A172 (cell line): ENCODE data around the gene FARS2. TPM values are rescaled to one million over a fixed set of nuclear protein-coding genes. Genes with fewer than 3 reads are reported as not detected.
"Not testable (repeated sequence)": the region's sequence is repeated elsewhere in the genome, so short reads cannot be mapped to it uniquely, and the experiment has no call there.

ENCODE experiments used
- DNase-seq: peaks from one replicate; pipeline ENCODE4 v3.0.0-alpha.2; 2015; ENCODE audit warnings: low spot score
- total RNA-seq: library from RNA; depleted of rRNA; stranded (reverse); fragments of >200 nt; shearing (Covaris generic); gene quantifications from 2 replicates; pipeline ENCODE4 v1.2.3, GENCODE V29; 2014

Gene FARS2
- total RNA-seq, 1 experiment from 2014 or later = 12.5 TPM

DNA sequence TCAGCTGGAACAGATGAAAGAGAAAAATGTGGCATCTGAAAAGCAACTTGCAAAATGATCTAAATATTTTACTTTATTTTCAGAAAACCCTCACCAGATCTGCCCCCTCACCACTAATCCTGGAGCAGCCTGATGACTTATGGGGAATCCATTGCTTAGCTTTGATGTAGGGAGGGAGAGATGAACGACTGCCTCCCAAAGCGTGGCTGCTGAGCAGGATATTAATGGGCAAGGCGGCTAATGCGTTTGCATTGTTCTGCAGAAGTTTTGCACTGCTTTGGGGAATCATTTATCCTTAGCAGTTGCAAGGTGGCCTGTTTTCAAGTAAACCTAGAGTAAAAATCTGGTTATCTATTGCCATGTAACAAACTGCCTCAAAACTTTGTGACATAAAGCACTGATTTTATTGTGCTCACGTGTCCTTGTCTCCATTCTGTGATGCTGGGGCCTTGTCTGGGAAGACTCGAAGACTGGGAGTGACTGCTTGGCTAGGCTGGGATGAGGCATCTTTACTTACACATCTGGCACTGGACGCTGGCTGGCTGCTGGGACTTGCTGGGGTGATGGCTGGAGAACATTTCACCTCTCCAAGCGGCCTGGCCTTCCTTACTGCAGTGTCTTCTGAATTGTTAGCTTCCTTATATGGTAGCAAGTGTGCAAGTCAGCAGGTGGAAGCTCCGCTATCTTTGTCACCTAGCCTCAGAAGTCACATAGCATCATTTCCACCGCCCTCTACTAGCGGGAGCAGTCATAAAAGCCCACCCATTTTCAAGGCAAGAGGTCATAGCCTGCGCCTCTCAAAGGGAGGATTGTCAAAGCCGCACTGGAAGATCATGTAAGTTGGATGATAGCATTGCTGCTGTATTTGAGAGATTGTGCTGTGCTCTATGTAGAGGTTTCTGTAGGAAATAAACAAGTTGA lies 432.2 kb downstream of the FARS2 start:
- no peak for DNase-seq

DNA sequence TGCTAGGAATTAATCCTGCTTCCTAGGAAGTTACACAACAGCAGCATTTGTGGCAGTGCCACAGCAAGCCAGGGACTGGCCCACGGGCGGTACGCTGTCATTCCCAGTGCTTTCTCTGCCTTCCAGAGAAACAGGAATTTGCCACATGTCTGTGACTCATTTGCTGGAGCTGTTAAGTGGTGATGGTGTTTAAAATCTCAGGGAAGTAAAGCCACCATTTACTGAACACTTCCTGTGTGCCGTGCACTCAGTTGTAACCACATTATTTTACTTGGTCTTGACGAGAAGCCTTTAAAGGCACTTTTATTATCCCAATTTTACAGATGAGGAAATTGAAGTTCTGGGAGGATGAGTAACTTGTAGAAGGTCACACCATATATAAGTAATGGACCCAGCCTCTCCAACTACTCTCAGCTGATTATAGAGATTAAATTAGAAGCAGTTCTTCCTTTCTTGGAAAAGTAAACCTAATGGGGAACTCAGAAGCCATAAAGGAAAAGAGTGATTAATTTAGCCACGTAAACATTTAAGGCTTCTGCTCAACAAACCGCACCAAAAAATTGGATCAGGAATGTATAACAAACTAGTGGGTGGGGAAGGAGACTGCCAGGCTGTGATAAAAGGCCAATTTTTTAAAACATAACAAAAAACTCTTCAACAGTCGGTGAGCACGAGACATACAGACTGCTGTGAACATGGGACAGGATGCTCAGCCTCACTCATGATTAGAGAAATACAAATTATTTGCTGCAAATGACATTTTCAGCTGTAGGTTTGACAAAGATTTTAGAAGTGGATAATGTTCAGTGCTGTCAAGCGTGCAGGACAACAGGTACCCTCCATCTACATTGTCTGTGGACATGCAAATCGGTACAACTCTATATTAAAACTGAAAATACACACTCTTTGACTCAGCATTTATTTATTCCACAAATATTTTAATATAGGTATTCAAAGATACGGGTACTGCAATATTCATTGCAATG lies 434.2 kb downstream of the FARS2 start:
- DNase-seq = peak; percentile 86

DNA sequence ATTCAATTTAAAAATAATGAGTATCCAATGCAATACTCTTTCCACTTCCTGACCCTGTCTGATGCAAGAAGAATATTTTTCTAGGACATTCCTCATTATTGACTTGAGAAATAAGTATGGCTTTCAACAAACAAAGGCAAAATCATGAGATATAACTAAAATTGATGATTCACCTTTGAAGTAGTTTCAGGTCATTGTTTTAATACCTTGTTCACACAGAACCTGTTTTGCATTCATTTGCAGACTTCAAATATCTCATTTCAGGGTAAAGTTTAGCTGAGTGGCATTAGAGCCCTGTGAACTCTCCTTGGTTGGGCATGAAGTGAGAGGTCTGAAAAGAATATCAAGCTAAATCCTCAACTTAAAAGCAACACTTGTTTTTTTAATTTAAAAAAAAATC lies 436.2 kb downstream of the FARS2 start:
- DNase-seq = no peak

DNA sequence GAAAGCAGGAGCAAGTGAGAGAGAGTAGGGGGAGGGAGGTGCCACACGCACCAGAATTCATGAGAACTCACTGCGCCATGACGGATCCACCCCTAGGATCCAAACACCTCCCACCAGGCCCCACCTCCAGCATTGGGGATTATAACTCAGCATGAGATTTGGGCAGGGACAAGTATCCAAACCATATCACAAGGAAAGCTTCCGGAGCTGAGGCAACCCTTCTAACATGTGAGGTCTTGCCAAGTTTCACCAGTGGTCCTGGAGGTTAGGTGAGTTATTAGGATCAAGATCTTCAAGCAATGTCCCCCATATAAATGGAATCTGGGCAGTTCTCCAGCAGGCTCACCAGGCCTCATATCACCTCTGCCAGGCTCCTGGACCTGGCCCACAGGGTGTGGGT lies 437.0 kb downstream of the FARS2 start:
- DNase-seq = no peak

DNA sequence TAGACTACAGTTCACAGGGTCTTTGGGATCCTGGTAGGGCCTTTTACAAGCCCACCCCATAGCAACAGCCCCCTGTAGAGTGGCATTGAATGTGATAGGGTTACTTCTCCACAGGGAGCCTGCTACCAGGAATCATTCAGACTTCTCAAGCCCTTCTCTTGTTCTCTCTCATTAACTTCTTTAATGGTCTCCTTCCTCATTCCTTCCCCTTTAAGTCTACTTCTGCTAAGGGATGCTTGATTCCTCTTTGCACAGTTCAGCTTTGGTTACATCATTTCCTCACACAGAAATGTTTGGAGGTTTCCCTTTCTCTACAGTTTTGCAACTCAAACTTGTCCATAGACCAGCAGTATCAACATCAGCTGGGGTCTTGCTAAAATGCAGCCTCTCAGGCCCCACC lies 437.8 kb downstream of the FARS2 start:
- DNase-seq = not testable (repeated sequence)

DNA sequence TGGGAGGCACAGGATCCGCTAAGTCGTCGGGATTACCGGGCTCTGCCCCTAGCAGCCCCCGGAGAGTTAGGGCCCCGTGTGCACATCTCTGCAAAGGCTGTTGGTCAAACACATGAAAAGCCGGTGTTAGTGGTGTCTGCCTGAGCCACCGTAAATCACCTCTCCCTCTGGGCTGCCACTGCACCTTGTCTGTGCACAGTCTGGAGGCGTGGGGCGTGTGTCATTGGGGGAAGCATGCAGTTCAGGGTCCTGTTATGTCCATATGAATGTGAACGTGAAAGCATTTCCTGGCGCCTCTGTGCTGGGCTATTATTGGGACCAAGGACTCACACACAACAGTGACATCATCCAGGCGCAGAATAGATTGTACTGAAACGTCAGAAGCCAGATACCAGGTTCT lies 439.9 kb downstream of the FARS2 start:
- DNase-seq = no peak

DNA sequence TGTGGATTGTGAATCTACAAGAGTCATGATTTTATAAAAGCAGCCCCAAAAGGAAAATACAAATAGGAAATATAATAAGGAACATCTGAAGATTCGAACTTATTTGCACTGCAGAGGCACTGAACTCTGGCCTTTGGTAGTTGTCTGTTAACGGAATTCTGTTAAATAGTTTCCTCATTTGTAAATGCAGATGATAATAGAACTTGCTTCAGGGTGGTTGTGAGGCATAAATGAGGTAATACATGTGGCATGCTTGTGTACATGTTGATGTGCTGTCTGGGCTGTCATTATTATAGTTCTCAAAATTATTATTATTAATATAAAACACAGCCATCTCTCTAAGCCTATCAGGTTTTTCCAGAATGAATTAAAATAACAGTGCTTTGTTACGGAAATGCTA lies 443.4 kb downstream of the FARS2 start:
- DNase-seq = no peak

DNA sequence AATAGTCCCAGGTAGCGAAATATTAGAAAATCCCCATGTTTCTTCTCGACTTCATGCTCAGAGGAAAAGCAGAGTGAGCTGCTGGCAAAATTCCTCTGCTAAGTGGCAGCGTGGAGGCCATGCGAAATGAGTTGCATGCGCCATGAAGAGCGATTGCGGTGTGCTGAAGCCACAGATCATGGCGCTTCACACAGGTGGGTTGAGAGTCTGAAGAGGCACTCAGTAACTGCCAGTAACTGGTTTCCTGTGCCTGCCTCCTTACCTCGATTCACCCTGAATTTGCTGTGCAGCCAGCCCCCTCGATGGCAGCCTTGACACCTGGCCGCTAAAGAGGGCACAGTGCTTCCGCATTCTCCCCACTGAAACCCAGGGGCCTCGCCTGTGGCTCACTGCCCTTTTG lies 443.9 kb downstream of the FARS2 start:
- no peak for DNase-seq

DNA sequence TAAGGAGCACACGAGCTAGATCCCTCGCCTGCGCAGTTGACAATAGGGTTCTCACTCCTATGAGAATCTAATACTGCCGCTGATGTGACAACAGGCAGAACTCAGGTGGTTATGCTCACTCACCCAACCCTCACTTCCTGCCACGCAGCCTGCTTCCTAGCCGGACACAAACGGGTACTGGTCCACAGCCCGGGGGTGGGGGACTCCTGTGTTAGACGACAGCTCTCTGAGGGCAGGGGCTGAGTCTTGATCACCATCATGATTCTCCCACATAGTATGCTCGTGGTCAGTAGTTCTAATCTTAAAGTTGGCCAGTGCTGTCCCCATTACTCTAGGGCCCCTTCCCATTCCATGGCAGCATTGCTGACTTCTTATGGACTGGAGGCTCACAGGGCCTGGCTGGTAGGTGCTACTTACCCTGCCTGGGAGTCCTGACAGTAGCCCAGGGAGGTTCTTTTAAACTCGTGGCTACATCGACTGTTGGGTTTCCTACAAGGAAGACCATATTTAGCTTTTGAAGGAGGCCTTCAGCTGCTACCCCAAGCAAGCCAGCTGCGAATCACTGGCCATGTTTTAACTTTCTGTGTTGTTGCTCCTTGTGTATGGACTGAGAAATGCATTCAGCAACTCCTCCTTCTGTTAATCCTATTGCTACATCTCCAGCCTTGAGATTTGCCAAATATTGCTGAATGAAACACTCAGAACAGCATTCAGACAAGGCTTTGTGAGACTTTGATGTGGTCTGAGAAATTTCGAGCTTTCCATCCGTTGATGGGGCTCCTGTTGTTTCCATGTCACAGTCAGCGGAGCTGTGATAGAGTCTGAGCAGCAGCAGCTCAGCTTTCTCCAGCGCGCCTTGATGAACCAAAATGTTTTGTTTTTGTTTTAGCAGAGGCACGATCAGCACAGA lies 445.1 kb downstream of the FARS2 start:
- no peak for DNase-seq

DNA sequence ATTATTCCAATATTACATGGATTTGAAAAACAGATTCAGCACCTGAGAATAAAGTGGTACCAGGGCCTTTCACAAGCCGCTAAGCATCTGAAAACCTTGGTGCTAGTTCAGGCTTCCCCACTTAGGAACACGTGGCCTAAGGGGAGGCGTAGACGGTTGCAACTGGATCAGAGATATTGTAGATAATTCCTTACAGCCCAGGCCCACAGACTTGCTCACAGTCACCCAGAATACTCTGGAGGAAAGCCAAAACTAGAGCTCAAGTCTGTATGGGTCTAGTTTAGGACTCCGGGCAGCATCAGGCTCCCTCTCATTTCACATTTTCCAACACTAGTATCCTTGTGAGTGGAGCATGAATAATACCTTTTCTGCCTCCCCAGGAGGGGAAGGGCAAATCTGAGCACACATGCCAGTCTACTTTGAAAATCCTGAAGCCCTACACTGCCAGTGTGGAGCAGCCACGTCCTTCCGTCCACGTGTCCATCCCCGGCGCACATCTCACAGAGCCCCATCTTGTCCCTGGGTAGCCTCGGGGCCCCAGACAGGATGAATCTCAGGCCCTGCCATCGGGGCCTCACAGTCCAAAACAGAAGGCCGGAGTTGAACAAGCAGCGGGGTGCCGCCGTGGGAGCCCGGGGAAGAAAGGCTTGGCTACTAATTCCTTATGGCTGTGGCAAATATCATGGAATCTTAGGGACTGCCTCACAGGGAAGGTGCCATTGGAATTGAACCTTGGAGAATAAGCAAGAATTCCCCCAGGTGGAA lies 446.1 kb downstream of the FARS2 start:
- DNase-seq = no peak

DNA sequence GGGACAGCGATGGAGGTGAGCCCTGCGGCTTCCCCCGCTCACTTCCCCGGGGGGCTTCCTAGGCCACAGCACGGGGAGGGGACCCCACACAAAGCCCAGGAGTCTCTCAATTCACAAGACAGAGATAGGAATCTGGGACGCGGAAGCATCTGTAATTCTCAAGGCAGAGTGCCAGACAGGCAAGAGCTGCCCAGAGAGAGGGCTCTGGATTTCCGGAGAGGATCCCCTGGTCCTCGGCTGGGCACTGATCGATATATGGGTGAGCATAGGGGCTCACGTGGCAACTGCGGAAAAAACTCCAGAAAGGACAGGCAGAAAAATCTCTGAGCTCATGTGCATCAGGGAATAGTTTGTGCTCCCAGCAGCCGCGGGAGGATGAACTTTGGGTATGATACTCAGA lies 449.2 kb downstream of the FARS2 start:
- DNase-seq = no peak

DNA sequence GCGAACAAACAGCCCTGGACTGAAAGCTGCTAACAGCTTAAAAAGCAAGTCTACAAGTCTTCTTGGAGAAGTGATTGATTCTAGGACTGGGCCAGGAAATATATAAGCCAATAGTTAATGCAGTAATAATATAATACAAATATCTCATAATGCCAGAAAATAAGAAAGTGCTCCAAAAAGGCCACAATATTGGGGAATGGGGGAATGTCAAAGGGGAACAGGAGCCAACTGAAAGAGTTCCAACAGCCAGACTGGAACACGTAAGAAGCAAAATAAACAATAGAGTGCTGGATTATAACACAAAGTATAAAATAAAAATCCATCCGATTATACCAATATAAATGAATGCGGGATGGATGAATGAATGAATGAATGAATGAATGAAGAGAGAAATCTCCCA lies 449.6 kb downstream of the FARS2 start:
- DNase-seq = no peak

DNA sequence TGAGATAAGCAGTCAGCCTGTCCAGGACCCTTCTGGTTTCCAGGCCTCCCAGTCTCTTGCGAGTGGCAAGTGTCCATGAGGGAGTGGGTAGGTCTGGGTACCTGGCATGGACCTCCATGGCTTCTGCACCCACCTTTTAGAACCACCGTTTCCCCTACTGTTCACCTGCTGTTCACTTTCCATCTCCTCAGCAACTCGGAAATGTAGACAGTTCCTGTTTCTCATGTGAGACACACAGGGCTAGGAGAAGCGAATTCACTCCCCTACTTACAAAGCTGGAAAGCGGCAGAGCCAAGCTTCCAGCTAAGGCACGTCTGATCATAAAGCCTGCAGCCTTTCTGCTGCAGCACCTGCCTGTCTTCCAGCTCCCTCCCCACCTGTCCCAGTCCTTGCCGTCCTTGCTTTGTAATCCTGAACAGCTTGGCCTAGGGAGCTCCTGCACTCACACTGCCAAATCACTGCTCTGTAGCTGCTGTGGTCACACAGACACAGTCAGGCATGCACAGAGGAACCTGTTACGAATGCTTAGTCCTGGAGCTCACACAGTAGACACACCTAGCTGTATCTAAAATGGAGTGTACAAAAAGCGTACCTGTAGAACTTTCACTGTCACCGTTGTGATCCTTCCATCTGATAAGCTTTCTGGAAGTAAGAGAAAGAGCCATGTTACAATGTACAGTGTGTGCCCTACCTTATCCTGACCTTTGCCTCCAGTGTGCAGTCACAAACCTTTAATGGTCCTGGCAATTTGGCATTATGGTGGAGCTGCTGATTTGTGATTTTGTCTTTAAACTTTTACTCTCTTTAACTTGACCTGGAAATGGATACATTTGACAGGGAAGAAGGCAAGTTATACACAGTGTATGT lies 451.3 kb downstream of the FARS2 start:
- DNase-seq = no peak

DNA sequence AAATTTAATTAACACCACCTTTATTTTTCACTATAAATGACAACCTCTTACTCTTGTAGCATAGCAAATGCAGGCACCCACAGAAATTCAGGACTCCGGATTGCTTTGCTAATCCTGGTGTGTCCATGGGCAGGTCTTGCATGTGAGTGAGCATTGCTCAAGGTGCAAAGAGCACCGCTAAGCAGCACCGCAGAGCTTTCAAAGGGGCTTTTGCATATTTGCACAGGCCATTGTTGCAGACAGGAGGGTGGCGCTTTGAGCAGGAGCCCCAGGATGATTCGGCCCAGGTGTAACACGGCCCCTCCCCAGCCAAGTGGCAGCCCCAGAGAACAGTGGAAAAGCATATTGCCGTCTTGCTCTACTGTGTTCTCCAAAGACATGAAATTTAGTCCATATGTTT lies 452.2 kb downstream of the FARS2 start:
- no peak for DNase-seq

DNA sequence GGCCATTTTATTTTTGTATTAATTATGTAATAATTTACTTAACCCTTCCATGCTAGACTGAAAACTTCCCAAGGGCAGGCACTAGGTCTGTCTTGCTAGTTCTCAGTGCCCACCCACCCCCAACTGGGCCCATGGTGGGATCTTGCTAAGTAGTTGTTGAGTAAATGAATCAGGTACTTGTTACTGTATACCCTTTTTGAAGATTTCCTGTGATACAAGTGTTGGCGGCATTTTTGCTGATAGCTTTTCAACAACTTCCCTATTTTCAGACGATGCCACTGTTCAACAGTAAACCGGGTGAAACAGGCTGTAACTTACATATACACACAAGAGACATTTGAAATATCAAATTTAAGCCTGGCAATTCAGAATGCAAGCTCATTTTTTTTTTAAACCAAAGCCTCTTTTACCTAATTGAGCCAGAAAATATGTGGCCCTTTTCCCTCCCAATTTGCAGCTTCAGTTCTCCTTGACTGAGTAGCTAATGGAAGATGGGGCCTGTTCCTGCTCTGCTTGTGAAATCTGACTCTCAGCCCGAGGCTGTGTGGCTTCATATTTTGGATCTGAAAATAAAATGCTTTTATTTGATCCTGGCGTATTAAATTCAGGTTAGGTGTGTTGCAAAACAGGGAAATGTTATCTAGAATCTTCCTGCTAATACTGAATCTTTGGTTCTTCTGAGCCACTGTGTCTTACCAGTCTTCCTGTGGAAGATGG lies 457.1 kb downstream of the FARS2 start:
- DNase-seq = no peak

DNA sequence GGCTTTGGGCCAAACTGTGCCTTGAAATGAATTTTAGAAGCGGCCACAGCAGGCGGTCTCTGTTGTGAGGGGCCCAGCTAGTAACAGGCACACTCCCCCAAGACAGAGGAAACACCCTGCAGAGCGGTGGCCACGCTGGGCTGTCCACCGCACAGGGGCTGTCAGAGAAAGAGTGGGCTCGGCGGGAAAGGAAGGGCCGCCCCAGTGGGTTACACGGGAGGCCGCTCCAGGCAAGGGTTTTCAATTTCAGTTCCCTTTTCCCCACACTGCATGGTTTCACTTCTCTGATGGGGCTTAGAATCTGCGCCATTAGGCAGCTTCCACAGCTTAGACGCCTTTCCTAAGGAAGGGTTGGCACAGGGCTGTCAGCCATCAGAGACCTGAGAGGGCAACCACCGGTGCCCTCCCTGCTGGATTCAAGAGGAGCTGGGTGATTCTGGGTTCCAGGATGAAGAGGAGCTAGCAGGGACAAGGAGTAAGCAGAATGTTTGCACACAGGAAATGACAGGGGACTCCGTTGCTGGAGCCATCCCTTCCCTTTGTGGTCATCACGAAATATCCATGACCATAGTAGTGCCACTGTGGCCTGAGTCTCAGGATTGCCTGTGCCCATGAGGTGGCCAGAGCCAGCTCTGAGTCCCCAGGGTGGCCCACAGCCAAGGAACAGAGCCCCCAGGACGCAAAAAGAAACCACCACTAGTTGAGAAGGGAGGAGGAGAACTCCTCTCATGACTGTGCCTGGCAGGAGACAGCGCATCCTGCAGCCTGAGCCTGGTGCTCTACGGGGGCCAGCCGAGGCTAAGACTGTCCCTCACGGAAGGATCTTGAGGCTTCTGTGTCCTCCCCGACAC lies 462.8 kb downstream of the FARS2 start:
- DNase-seq = no peak

DNA sequence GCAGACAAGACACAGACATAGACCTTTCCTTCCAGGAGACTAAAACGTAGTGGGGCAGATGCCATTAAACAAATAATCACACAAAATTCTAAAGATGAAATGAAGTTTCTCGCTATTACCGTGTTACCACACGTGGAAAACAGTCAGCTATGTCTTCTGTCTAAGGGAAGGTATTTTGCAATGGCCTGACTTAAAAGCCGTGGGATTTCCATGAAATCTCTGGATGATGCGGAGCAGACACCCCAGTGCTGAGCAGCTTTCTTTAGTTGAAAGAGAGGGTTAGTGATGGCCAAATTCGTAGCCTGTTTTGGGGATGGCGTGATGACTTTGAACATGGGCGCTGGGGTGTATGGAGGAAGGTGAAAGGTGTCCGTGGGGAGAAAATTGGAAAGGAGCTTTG lies 463.6 kb downstream of the FARS2 start:
- DNase-seq = no peak
